Spleen (tissue), 11 donors: ENCODE data around the gene CYP27C1. TPM values are rescaled to one million over a fixed set of nuclear protein-coding genes. Genes with fewer than 3 reads are reported as not detected.
"Not testable (repeated sequence)": the region's sequence is repeated elsewhere in the genome, so short reads cannot be mapped to it uniquely, and the experiment has no call there.

Experiments
- DNase-seq: peaks from one replicate; pipeline ENCODE4 v3.0.0-alpha.2; 2020
- H3K27ac ChIP-seq, 8 donors: fragments of 200-600 bp; sonication (generic) in 7 of 8; 1 replicate in 4 of 8; 2 replicates in 4 of 8; pipeline versions ENCODE4 v1.5.0 to v1.8.0; 2016 to 2021; ENCODE audit warnings: inconsistent platforms in 4 of 8, mild to moderate bottlenecking in 4 of 8, moderate library complexity in 1 of 8
- H3K27me3 ChIP-seq, 7 donors: fragments of 200-600 bp; sonication (generic) in 6 of 7; replicated peaks in 1 of 7; 1 replicate in 4 of 7; 2 replicates in 3 of 7; pipeline versions ENCODE4 v1.5.0 to v1.8.0; 2016 to 2021; ENCODE audit warnings: inconsistent platforms in 3 of 7, mild to moderate bottlenecking in 1 of 7
- H3K36me3 ChIP-seq, 6 donors: fragments of 200-600 bp; sonication (generic) in 5 of 6; 1 replicate in 4 of 6; 2 replicates in 2 of 6; pipeline versions ENCODE4 v1.5.0 to v1.8.0; 2016 to 2021; ENCODE audit warnings: inconsistent platforms in 2 of 6
- H3K4me1 ChIP-seq, 6 donors: fragments of 200-600 bp; sonication (generic) in 5 of 6; 1 replicate in 3 of 6; 2 replicates in 3 of 6; pipeline versions ENCODE4 v1.5.0 to v1.8.0; 2016 to 2021; ENCODE audit warnings: inconsistent platforms in 3 of 6
- H3K4me3 ChIP-seq, 8 donors: fragments of 200-600 bp; sonication (generic) in 7 of 8; 1 replicate in 4 of 8; 2 replicates in 4 of 8; pipeline versions ENCODE4 v1.5.0 to v1.8.0; 2016 to 2021; ENCODE audit warnings: inconsistent platforms in 4 of 8, mild to moderate bottlenecking in 4 of 8, moderate library complexity in 2 of 8
- H3K9me3 ChIP-seq, 8 donors: fragments of 200-600 bp; sonication (generic) in 7 of 8; 1 replicate in 4 of 8; 2 replicates in 4 of 8; pipeline versions ENCODE4 v1.5.0 to v1.8.0; 2016 to 2021; ENCODE audit warnings: inconsistent platforms in 4 of 8
- POLR2A ChIP-seq, 3 donors: fragments of 450-650 bp; IDR thresholded peaks; one replicate each; pipeline ENCODE4 v1.5.1; 2017; ENCODE audit warnings: antibody characterized with exemption in 3 of 3, mild to moderate bottlenecking in 1 of 3
- POLR2AphosphoS5 ChIP-seq, 3 donors: sonication (generic); formaldehyde crosslinking; IDR thresholded peaks; one replicate each; pipeline ENCODE4 v1.5.1; 2017; ENCODE audit warnings: antibody characterized with exemption in 3 of 3
- WGBS, 5 donors: extraction: QIAGEN DNeasy Blood & Tissue Kit in 3 of 5; methylation state at CpG; one replicate each; pipeline versions ENCODE4 v1.1.5 to v1.1.7; 2013 to 2018; 5-methylcytosine and 5-hydroxymethylcytosine counted together
- intact Hi-C: fragments of 100-400 bp; cut with DNase I; formaldehyde crosslinking; loops from one replicate; pipeline ENCODE4 v1.15.0; 2023; ENCODE audit warnings: low total_unique reads
- polyA plus RNA-seq, 3 donors: library from polyadenylated mRNA; stranded (reverse); fragments of 200-250 nt; gene quantifications; one replicate each; pipeline ENCODE4 v1.2.1, GENCODE V29; 2013
- total RNA-seq, 7 donors: library from RNA; depleted of rRNA in 3 of 7; stranded (reverse); fragments of >200 nt in 3 of 7; fragmentation: NEBNext Ultra II Directional in 4 of 7; extraction: Animal tissue kit (Norgen Biotek cat#: 25700) in 4 of 7; gene quantifications; one replicate each; pipeline versions ENCODE4 v1.1.0 to v1.2.1, GENCODE V29; 2016 to 2021
- TF ChIP-seq, protein P1 (sequence below), 11 experiments: fragments of 200-600 bp in 7 of 11; fragments of 450-650 bp in 4 of 11; sonication (generic) in 4 of 11; IDR thresholded peaks in 8 of 11; conservative IDR thresholded peaks in 3 of 11; 1 replicate in 7 of 11; 2 replicates in 4 of 11; pipeline versions ENCODE4 v1.4.0 to v1.8.0; 2016 to 2021; ENCODE audit warnings: antibody characterized with exemption in 11 of 11, inconsistent platforms in 4 of 11, mild to moderate bottlenecking in 1 of 11
- donor health status: healthy with polysubstance abuse.
- donor health status: DM: no; HTN: no; CAD: no; lungs with moderate emphysema.
- donor health status: DM: no; HTN: no; CAD: no.
- donor health status: Bipolar disorder and iron deficiency.
- donor health status: healthy.
- donor health status: DM: no; HTN: no; CAD: no.
- donor health status: DM: yes; HTN: yes; CAD: no.

Gene CYP27C1
- total and polyA plus RNA-seq, 10 donors: 0.07 to 0.36 (median 0.21) TPM; not detected in 2

GRCh38 chr2:127239395-127239794 is 19.3 kb upstream of the CYP27C1 start:
- WGBS, 5 donors: 96 to 100% (median 97%) methylated on average over 1 of the region's 1 CpG
- no peak for DNase-seq
- TF ChIP-seq POLR2A (IDR thresholded peaks at IDR 0.05): no peak
- TF ChIP-seq POLR2AphosphoS5 (IDR thresholded peaks at IDR 0.05): no peak
- TF ChIP-seq, protein P1, sequence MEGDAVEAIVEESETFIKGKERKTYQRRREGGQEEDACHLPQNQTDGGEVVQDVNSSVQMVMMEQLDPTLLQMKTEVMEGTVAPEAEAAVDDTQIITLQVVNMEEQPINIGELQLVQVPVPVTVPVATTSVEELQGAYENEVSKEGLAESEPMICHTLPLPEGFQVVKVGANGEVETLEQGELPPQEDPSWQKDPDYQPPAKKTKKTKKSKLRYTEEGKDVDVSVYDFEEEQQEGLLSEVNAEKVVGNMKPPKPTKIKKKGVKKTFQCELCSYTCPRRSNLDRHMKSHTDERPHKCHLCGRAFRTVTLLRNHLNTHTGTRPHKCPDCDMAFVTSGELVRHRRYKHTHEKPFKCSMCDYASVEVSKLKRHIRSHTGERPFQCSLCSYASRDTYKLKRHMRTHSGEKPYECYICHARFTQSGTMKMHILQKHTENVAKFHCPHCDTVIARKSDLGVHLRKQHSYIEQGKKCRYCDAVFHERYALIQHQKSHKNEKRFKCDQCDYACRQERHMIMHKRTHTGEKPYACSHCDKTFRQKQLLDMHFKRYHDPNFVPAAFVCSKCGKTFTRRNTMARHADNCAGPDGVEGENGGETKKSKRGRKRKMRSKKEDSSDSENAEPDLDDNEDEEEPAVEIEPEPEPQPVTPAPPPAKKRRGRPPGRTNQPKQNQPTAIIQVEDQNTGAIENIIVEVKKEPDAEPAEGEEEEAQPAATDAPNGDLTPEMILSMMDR (IDR thresholded peaks at IDR 0.05 in 8 of 11, conservative IDR thresholded peaks at IDR 0.05 in 3 of 11): no peak
- Histone ChIP-seq H3K9me3 (peaks cover 0 to 38% (median 29%) of the 10 kb centered on the region in 8 donors), H3K4me1 (no peaks in the 10 kb centered on the region), H3K36me3 (peaks cover 0 to 4% (median 0%) of the 10 kb centered on the region in 6 donors), H3K4me3 (no peak overlapping the region), H3K27ac (no peak overlapping the region), H3K27me3 (no peaks in the 10 kb centered on the region)
- intact Hi-C loops: no loop called here

- 51 to 74% (median 65%) methylated on average over 2 of the region's 2 CpGs for WGBS, 5 donors
- DNase-seq: not testable (repeated sequence)
Measured at GRCh38 chr2:127237768-127238167, 17.7 kb upstream of the CYP27C1 start.

DNA sequence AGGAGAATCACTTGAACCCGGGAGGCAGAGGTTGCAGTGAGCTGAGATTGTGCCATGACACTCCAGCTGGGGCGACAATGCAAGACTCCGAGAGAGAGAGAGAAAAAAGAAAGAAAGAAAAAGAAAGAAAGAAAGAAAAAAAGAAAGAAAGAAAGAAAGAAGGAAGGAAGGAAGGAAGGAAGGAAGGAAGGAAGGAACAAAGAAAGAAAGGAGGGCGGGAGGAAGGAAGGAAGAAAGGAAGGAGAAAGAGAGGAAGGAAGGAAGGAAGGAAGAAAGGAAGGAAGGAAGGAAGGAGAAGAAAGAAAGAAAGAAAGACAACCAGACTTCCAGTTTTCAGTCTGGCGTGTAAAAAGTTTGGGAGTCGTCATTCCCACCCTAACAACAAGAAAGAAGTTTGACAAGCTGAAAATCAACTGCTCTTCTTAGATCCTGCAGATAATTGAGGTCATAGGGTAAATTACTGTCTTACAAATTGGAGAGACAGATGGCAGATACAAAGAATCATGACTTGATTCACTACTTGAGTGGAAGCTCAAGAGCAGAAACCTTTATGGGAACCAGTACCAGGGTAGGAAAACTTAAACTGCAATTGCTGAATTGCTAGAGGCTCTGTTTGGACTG is 15.1 kb upstream of the CYP27C1 start:
- Histone ChIP-seq H3K36me3 (peaks cover 0 to 4% (median 0%) of the 10 kb centered on the region in 6 donors), H3K27ac (no peak overlapping the region), H3K27me3 (no peaks in the 10 kb centered on the region), H3K4me1 (no peaks in the 10 kb centered on the region), H3K4me3 (no peak overlapping the region), H3K9me3 (peaks cover 0 to 24% (median 17%) of the 10 kb centered on the region in 8 donors)
- intact Hi-C loops: no loop called here
- no peak for DNase-seq
- TF ChIP-seq POLR2AphosphoS5 (IDR thresholded peaks at IDR 0.05) (no peak), POLR2A (IDR thresholded peaks at IDR 0.05) (no peak)
- TF ChIP-seq, protein P1 (IDR thresholded peaks at IDR 0.05 in 8 of 11, conservative IDR thresholded peaks at IDR 0.05 in 3 of 11): no peak
- WGBS, 5 donors: 83 to 91% (median 87%) methylated on average over 6 of the region's 6 CpGs

More at GRCh38 chr2:127237768-127238167, 17.7 kb upstream of the CYP27C1 start:
- H3K27ac ChIP-seq, H3K36me3 ChIP-seq, H3K4me3 ChIP-seq, H3K4me1 ChIP-seq, H3K27me3 ChIP-seq, intact Hi-C loops: not testable (repeated sequence)
- H3K9me3 ChIP-seq: peaks cover 0 to 38% (median 29%) of the 10 kb centered on the region in 8 donors

- Histone ChIP-seq H3K9me3 (peaks cover 0 to 20% (median 14%) of the 10 kb centered on the region in 8 donors), H3K27me3 (no peaks in the 10 kb centered on the region), H3K27ac (no peak overlapping the region), H3K4me1 (no peaks in the 10 kb centered on the region), H3K4me3 (no peak overlapping the region), H3K36me3 (peaks cover 0 to 4% (median 0%) of the 10 kb centered on the region in 6 donors)
- DNase-seq: no peak
- 75 to 89% (median 85%) methylated on average over 8 of the region's 8 CpGs for WGBS, 5 donors
- intact Hi-C loops: no loop called here
- TF ChIP-seq POLR2AphosphoS5 (IDR thresholded peaks at IDR 0.05) (no peak), POLR2A (IDR thresholded peaks at IDR 0.05) (no peak)
- TF ChIP-seq, protein P1 (IDR thresholded peaks at IDR 0.05 in 8 of 11, conservative IDR thresholded peaks at IDR 0.05 in 3 of 11): no peak
Measured at GRCh38 chr2:127233710-127234109, 13.6 kb upstream of the CYP27C1 start.
